ENCODE measurements around the gene TUBB1. TPM values are rescaled to one million over a fixed set of nuclear protein-coding genes. Genes with fewer than 3 reads are reported as not detected.
A peak's percentile ranks its signal among the peaks of the same experiment; 100 is the strongest.

Gene TUBB1
- total and polyA plus RNA-seq, 2 donors (not counting 1 experiment from before 2014, with no cell fraction given): 0.22 to 0.43 TPM

DNA sequence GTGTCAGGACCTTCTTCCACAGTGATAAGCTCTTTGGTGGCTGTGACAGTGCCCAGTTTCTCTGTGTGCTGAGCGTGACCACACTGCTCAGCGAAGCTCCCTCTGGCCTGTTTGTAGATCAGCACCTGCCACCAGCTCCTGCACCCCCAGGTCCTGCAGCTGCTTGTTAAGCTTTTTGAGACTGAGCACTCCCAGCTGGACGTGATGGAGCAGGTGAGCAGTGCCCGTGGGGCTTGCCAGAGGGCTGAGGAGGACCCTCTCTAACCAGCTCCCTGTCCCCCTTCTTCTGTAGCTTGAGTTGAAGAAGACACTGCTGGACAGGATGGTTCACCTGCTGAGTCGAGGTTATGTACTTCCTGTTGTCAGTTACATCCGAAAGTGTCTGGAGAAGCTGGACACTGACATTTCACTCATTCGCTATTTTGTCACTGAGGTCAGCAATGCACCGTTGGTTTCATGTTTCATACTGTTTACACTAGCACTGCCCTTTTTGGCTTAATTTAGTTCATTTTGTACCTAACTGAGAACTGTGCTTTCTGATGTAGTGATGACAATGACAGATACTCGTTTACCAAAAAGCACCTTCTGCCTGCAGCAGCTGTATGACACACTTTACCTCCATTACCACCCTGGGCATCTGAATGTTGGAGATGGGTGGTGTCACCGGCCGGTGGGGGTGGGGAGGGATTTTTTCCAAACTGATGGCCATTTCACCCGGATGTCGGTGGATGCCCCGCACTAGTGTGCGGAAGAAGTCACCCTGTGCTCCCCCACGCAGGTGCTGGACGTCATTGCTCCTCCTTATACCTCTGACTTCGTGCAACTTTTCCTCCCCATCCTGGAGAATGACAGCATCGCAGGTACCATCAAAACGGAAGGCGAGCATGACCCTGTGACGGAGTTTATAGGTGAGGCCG is 25.6 kb upstream of the TUBB1 start:
- POLR2A ChIA-PET: interaction anchor here (0.6 to 1.8 kb wide), 5 partner anchors 15 to 102 kb away, joined by 3 to 8 read pairs (median 5); partner anchors contain the start of gene ATP5F1E
- Histone ChIP-seq H3K9me3 (ENCODE audit: control extremely low read depth in 1 of 3, control insufficient read depth in 2 of 3, insufficient read depth in 1 of 3, low read length in 2 of 3) (no peaks in the 10 kb centered on the region), H3K27ac (ENCODE audit: low read length in 2 of 2) (peak overlapping the region in 1 of 2 donors; percentile 37), H3K79me2 (ENCODE audit: control insufficient read depth, insufficient read depth, low read length) (peaks cover 12% of the 10 kb centered on the region), H3K4me2 (replicated peaks; ENCODE audit: low read depth, low read length, poor library complexity, severe bottlenecking) (no peak overlapping the region), H4K20me1 (ENCODE audit: control insufficient read depth, insufficient read depth, low read length, poor library complexity, severe bottlenecking) (peaks cover 24% of the 10 kb centered on the region), H3K9ac (ENCODE audit: low read length) (no peak overlapping the region), H3K4me3 (ENCODE audit: control extremely low read depth in 1 of 5, extremely low read depth in 1 of 5, insufficient read depth in 1 of 5, low read depth in 2 of 5, low read length in 4 of 5) (no peak overlapping the region), H3K4me1 (ENCODE audit: control insufficient read depth in 2 of 2, insufficient read depth in 2 of 2, low read length in 2 of 2) (peaks cover 17 to 30% of the 10 kb centered on the region in 2 donors), H3K27me3 (replicated peaks in 1 of 4; ENCODE audit: control extremely low read depth in 1 of 4, control insufficient read depth in 3 of 4, insufficient read depth in 4 of 4, low read length in 3 of 4) (no peaks in the 10 kb centered on the region), H2AFZ (ENCODE audit: insufficient read depth, low read depth, low read length, poor library complexity, severe bottlenecking) (no peak overlapping the region), H3K36me3 (replicated peaks in 1 of 2; ENCODE audit: control extremely low read depth in 1 of 2, control insufficient read depth in 1 of 2, extremely low read depth in 1 of 2, insufficient read depth in 2 of 2, low read length in 1 of 2) (peaks cover 5 to 97% of the 10 kb centered on the region in 2 experiments)
- H3K27me3 Mint-ChIP-seq: no peaks in the 10 kb centered on the region
- no peak for DNase-seq
- CTCF ChIA-PET: interaction anchor here (1.1 to 1.6 kb wide), 5 partner anchors 9 to 228 kb away, joined by 3 to 5 read pairs (median 5); no protein-coding TSS in a partner anchor
- 87% methylated on average over 17 of the region's 23 CpGs for WGBS (ENCODE audit: insufficient coverage)
- peak overlapping the region; percentile 13 for H3K4me3 Mint-ChIP-seq
- TF ChIP-seq EZH2 (IDR thresholded peaks at IDR 0.05; ENCODE audit: borderline replicate concordance, insufficient read depth, low read depth, low read length, poor library complexity, severe bottlenecking) (no peak), CTCF (IDR thresholded peaks at IDR 0.05) (no peak)
- peak; percentile 26 for ATAC-seq (ENCODE audit: low read depth)
- H3K9me3 Mint-ChIP-seq (ENCODE audit: insufficient read depth): no peaks in the 10 kb centered on the region
- H3K4me1 Mint-ChIP-seq: peaks cover 43% of the 10 kb centered on the region
- intact Hi-C loops (cut with micrococcal nuclease): no loop called here
- H3K27ac Mint-ChIP-seq: peak overlapping the region; percentile 77
